ENCODE data around the gene SOCS7. TPM values are rescaled to one million over a fixed set of nuclear protein-coding genes. Genes with fewer than 3 reads are reported as not detected.

SOCS7 gene, protein sequence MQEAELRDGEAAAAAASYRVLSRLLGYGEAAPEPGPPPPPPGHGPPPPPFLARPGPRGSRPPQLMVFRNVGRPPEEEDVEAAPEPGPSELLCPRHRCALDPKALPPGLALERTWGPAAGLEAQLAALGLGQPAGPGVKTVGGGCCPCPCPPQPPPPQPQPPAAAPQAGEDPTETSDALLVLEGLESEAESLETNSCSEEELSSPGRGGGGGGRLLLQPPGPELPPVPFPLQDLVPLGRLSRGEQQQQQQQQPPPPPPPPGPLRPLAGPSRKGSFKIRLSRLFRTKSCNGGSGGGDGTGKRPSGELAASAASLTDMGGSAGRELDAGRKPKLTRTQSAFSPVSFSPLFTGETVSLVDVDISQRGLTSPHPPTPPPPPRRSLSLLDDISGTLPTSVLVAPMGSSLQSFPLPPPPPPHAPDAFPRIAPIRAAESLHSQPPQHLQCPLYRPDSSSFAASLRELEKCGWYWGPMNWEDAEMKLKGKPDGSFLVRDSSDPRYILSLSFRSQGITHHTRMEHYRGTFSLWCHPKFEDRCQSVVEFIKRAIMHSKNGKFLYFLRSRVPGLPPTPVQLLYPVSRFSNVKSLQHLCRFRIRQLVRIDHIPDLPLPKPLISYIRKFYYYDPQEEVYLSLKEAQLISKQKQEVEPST
- 6.5 TPM for total RNA-seq (2013)
- polyA plus RNA-seq (10 to 100 TPM in 1 of 3 donors, under 1 TPM in 2; 0.14 to 13.2 (median 0.15) TPM), polyA minus RNA-seq (5.1 and 7.3 TPM in 2 replicates), total RNA-seq (13.8 to 52.8 (median 28.3) reads per million in 11 experiments)

DNA sequence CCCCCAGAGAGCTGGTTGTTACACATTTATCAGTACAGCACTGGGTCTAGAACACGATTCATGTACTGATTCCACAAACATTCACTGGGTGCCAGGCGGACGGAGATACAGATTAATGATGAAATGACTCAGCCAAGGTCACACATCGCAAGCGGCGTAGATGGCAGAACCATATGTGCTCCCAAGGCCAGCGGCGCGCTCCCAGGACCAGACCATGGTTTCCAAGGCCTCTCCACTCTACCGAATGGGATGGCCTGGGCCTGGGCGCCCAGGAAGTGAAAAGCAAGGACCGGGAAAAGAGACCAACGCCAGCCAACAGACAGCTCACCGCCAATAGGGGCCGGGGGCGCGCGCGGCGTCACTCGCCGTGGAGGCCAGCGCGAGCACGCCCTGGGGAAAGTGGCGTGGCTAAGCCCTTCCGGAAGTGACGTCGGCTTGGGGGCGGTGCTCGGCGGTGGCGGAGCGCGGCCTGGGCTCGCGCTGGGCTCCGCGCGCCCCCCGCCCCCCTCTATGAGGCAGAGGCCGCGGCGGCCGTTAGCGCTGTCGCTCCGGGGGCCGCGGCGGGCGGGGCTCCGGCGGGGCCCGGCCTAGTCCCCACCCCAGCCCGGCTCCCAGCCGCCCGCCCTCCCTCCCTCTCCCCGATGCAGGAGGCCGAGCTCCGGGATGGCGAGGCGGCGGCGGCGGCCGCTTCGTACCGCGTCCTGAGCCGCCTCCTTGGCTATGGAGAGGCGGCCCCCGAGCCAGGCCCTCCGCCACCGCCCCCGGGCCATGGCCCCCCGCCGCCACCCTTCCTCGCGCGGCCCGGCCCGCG is at the start of gene SOCS7:
TSS of gene SOCS7 (plus strand) at position 433 of the 811 bp plus-strand sequence. CDS start at position 642, 209 bp downstream.
- H3K27me3 ChIP-seq (ENCODE audit: control insufficient read depth in 2 of 2, insufficient read depth in 2 of 2, low read length in 2 of 2) = no peaks in the 10 kb centered on the region
- TF ChIP-seq, protein P1, sequence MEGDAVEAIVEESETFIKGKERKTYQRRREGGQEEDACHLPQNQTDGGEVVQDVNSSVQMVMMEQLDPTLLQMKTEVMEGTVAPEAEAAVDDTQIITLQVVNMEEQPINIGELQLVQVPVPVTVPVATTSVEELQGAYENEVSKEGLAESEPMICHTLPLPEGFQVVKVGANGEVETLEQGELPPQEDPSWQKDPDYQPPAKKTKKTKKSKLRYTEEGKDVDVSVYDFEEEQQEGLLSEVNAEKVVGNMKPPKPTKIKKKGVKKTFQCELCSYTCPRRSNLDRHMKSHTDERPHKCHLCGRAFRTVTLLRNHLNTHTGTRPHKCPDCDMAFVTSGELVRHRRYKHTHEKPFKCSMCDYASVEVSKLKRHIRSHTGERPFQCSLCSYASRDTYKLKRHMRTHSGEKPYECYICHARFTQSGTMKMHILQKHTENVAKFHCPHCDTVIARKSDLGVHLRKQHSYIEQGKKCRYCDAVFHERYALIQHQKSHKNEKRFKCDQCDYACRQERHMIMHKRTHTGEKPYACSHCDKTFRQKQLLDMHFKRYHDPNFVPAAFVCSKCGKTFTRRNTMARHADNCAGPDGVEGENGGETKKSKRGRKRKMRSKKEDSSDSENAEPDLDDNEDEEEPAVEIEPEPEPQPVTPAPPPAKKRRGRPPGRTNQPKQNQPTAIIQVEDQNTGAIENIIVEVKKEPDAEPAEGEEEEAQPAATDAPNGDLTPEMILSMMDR (IDR thresholded peaks at IDR 0.05) = no peak
- H3K9me3 Mint-ChIP-seq = no peaks in the 10 kb centered on the region
- H4K20me1 ChIP-seq (ENCODE audit: insufficient read depth, low read length) = peaks cover 20% of the 10 kb centered on the region
- 6% methylated on average over 71 of the region's 84 CpGs for WGBS (ENCODE audit: insufficient coverage)
- peaks cover 35% of the 10 kb centered on the region for H3K4me1 Mint-ChIP-seq
- peak; percentile 86 to 87 (median 86) for DNase-seq
- H3K4me2 ChIP-seq (replicated peaks; ENCODE audit: extremely low read depth, low read length, poor library complexity, severe bottlenecking) = peak within 1 kb of the TSS; percentile 99
- peaks cover under 1 to 5% of the 10 kb centered on the region in 2 donors for H3K36me3 Mint-ChIP-seq
- H2AFZ ChIP-seq (ENCODE audit: insufficient read depth, low read depth, low read length, poor library complexity, severe bottlenecking) = peak within 1 kb of the TSS; percentile 87
- peak within 1 kb of the TSS; percentile 56 to 84 (median 58) for H3K4me3 ChIP-seq (replicated peaks in 1 of 3; ENCODE audit: low read depth in 2 of 3, low read length in 3 of 3)
- peak within 1 kb of the TSS; percentile 73 for H3K9ac ChIP-seq (ENCODE audit: insufficient read depth, low read length, poor library complexity, severe bottlenecking)
- no peaks in the 10 kb centered on the region for H3K36me3 ChIP-seq (replicated peaks in 1 of 2; ENCODE audit: control insufficient read depth in 1 of 2, insufficient read depth in 2 of 2, low read length in 2 of 2)
- peaks cover 33% of the 10 kb centered on the region for H3K79me2 ChIP-seq (ENCODE audit: insufficient read depth, low read length)
- H3K4me3 Mint-ChIP-seq = peak within 1 kb of the TSS; percentile 95 to 97
- H3K27me3 Mint-ChIP-seq (ENCODE audit: low read depth in 3 of 3) = peaks cover 0 to 3% (median 2%) of the 10 kb centered on the region in 3 donors
- no peaks in the 10 kb centered on the region for H3K9me3 ChIP-seq (replicated peaks in 1 of 2; ENCODE audit: control insufficient read depth in 1 of 2, insufficient read depth in 1 of 2, low read length in 2 of 2)
- H3K4me1 ChIP-seq (ENCODE audit: control insufficient read depth in 1 of 2, insufficient read depth in 2 of 2, low read length in 2 of 2) = peaks cover 17 to 30% of the 10 kb centered on the region in 2 donors
- peak within 1 kb of the TSS; percentile 90 to 99 (median 96) for H3K27ac Mint-ChIP-seq
- intact Hi-C loops (cut with micrococcal nuclease) = no loop called here
- H3K27ac ChIP-seq (ENCODE audit: low read depth in 1 of 2, low read length in 2 of 2) = peak within 1 kb of the TSS; percentile 68 to 89

DNA sequence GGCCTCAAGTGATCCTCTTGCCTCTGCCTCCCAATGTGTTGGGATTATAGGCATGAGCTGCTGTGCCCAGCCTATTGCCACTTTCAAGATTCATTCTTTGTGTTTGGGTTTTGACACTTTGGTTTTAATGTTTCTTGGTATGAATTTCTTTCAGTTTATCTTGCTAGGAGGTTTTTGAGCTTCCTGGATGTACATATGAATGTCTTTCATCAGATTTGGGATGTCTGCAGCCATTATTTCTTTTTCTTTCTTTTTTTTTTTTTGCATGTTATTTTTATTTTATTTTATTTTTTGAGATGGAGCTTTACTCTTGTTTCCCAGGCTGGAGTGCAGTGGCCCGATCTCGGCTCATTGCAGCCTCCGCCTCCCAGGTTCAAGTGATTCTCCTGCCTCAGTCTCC is 36.1 kb upstream of the SOCS7 start:
- Histone ChIP-seq H3K4me3 (replicated peaks in 1 of 3; ENCODE audit: low read depth in 2 of 3, low read length in 3 of 3) (no peak overlapping the region), H2AFZ (ENCODE audit: insufficient read depth, low read depth, low read length, poor library complexity, severe bottlenecking) (no peak overlapping the region), H3K4me2 (replicated peaks; ENCODE audit: extremely low read depth, low read length, poor library complexity, severe bottlenecking) (no peak overlapping the region), H3K36me3 (replicated peaks in 1 of 2; ENCODE audit: control insufficient read depth in 1 of 2, insufficient read depth in 2 of 2, low read length in 2 of 2) (peaks cover 17 to 32% of the 10 kb centered on the region in 2 donors), H3K27ac (ENCODE audit: low read depth in 1 of 2, low read length in 2 of 2) (no peak overlapping the region), H3K27me3 (ENCODE audit: control insufficient read depth in 2 of 2, insufficient read depth in 2 of 2, low read length in 2 of 2) (no peaks in the 10 kb centered on the region), H3K4me1 (ENCODE audit: control insufficient read depth in 1 of 2, insufficient read depth in 2 of 2, low read length in 2 of 2) (peaks cover 0 to 6% of the 10 kb centered on the region in 2 donors), H3K79me2 (ENCODE audit: insufficient read depth, low read length) (no peaks in the 10 kb centered on the region), H3K9ac (ENCODE audit: insufficient read depth, low read length, poor library complexity, severe bottlenecking) (no peak overlapping the region), H4K20me1 (ENCODE audit: insufficient read depth, low read length) (no peaks in the 10 kb centered on the region), H3K9me3 (replicated peaks in 1 of 2; ENCODE audit: control insufficient read depth in 1 of 2, insufficient read depth in 1 of 2, low read length in 2 of 2) (no peaks in the 10 kb centered on the region)
- Mint-ChIP-seq H3K27me3 (ENCODE audit: low read depth in 3 of 3) (no peaks in the 10 kb centered on the region), H3K4me3 (no peak overlapping the region), H3K4me1 (peaks cover 5% of the 10 kb centered on the region), H3K36me3 (peaks cover 35 to 55% of the 10 kb centered on the region in 2 donors), H3K9me3 (no peaks in the 10 kb centered on the region), H3K27ac (no peak overlapping the region)
- intact Hi-C loops (cut with micrococcal nuclease) = no loop called here
- TF ChIP-seq, protein P1 (IDR thresholded peaks at IDR 0.05) = no peak
- no peak for DNase-seq
- WGBS (ENCODE audit: insufficient coverage) = no CpG with 5 or more reads among the region's 3 CpGs
